Natural killer cell treated with Interleukin-12 subunit alpha and Interleukin-12 subunit beta and Interleukin-15 and Interleukin-18, amount 100 ng/mL, for 72 hours (primary cell): Measurements from ENCODE around the gene CANX. TPM values are rescaled to one million over a fixed set of nuclear protein-coding genes. Genes with fewer than 3 reads are reported as not detected.
"Not testable (repeated sequence)": the region's sequence is repeated elsewhere in the genome, so short reads cannot be mapped to it uniquely, and the experiment has no call there.

Experiments used
- ATAC-seq, 2 donors: fragments of 150-1000 bp; cut with Tn5 transposase in 1 of 2; sonication (Bioruptor Pico), chemical (Tn5 transposase) in 1 of 2; 2 replicates each; pipeline ENCODE4 v1.10.0; 2021
- DNase-seq: peaks from one replicate; pipeline ENCODE4 v3.0.0; 2022; ENCODE audit warnings: low spot score
- H3K27ac Mint-ChIP-seq, 2 donors: 1 replicate in 1 of 2; 2 replicates in 1 of 2; pipeline ENCODE4 v1.8.0; 2022; ENCODE audit warnings: mixed read lengths in 2 of 2, mild to moderate bottlenecking in 1 of 2, moderate library complexity in 1 of 2
- H3K27me3 Mint-ChIP-seq, 2 donors: 1 replicate in 1 of 2; 2 replicates in 1 of 2; pipeline ENCODE4 v1.8.0; 2022; ENCODE audit warnings: mixed read lengths in 2 of 2
- H3K36me3 Mint-ChIP-seq: one replicate; pipeline ENCODE4 v1.8.0; 2022; ENCODE audit warnings: mixed read lengths
- H3K4me1 Mint-ChIP-seq, 2 donors: 1 replicate in 1 of 2; 2 replicates in 1 of 2; pipeline ENCODE4 v1.8.0; 2022; ENCODE audit warnings: low read depth in 2 of 2, mixed read lengths in 2 of 2, mild to moderate bottlenecking in 1 of 2
- H3K4me3 Mint-ChIP-seq: one replicate; pipeline ENCODE4 v1.8.0; 2022; ENCODE audit warnings: mixed read lengths
- H3K9me3 Mint-ChIP-seq: 2 replicates; pipeline ENCODE4 v1.8.0; 2022; ENCODE audit warnings: mixed read lengths
- total RNA-seq, 2 donors: library from RNA; stranded (reverse); gene quantifications; one replicate each; pipeline ENCODE4 v1.2.3, GENCODE V29; 2022

The CANX gene
- total RNA-seq, result 100 to 1,000 TPM; 633 to 749 TPM

GRCh38 chr5:179698935-179699615, at the start of gene CANX:
Gene CANX, plus strand, starts transcription at chr5:179698967. Its CDS starts 6,715 bp downstream, at chr5:179705682.
- Mint-ChIP-seq H3K36me3 (peaks cover 26% of the 10 kb centered on the region), H3K4me1 (peaks cover 41 to 56% of the 10 kb centered on the region in 2 donors), H3K9me3 (no peaks in the 10 kb centered on the region), H3K27ac (peak within 1 kb of the TSS; percentile 98 to 99), H3K27me3 (no peaks in the 10 kb centered on the region), H3K4me3 (peak within 1 kb of the TSS; percentile 97)
- no peak for ATAC-seq
- DNase-seq, result no peak

GRCh38 chr5:179649166-179649703, 49.5 kb upstream of the CANX start:
- not testable (repeated sequence) for H3K27ac Mint-ChIP-seq, H3K9me3 Mint-ChIP-seq, DNase-seq, H3K27me3 Mint-ChIP-seq, H3K4me3 Mint-ChIP-seq, H3K36me3 Mint-ChIP-seq, H3K4me1 Mint-ChIP-seq, ATAC-seq

GRCh38 chr5:179650245-179650644, 48.5 kb upstream of the CANX start:
- ATAC-seq, result not testable (repeated sequence)

GRCh38 chr5:179653135-179653534, 45.6 kb upstream of the CANX start:
- H3K4me3 Mint-ChIP-seq, H3K27ac Mint-ChIP-seq, H3K9me3 Mint-ChIP-seq, H3K4me1 Mint-ChIP-seq, DNase-seq, ATAC-seq, H3K36me3 Mint-ChIP-seq, H3K27me3 Mint-ChIP-seq: not testable (repeated sequence)

More at GRCh38 chr5:179650245-179650644, 48.5 kb upstream of the CANX start:
- not testable (repeated sequence) for H3K36me3 Mint-ChIP-seq, H3K4me1 Mint-ChIP-seq, H3K27me3 Mint-ChIP-seq, H3K9me3 Mint-ChIP-seq, H3K4me3 Mint-ChIP-seq, DNase-seq, H3K27ac Mint-ChIP-seq

- not testable (repeated sequence) for H3K27ac Mint-ChIP-seq, H3K4me1 Mint-ChIP-seq, H3K36me3 Mint-ChIP-seq, DNase-seq, H3K9me3 Mint-ChIP-seq, H3K27me3 Mint-ChIP-seq, H3K4me3 Mint-ChIP-seq
- ATAC-seq, result peak; percentile 95
These were observed 41.2 kb upstream of the CANX start for GRCh38 chr5:179657302-179658178.

- ATAC-seq, result peak in 1 of 2 donors; percentile 78
- peak overlapping the region; percentile 67 for H3K4me3 Mint-ChIP-seq
- not testable (repeated sequence) for H3K36me3 Mint-ChIP-seq, H3K27me3 Mint-ChIP-seq, H3K27ac Mint-ChIP-seq, DNase-seq, H3K9me3 Mint-ChIP-seq, H3K4me1 Mint-ChIP-seq
These were observed 40.4 kb upstream of the CANX start for GRCh38 chr5:179658179-179658856.

GRCh38 chr5:179661647-179662046, 37.1 kb upstream of the CANX start:
- not testable (repeated sequence) for H3K4me1 Mint-ChIP-seq, H3K4me3 Mint-ChIP-seq, H3K27me3 Mint-ChIP-seq, ATAC-seq, H3K9me3 Mint-ChIP-seq, H3K27ac Mint-ChIP-seq, H3K36me3 Mint-ChIP-seq, DNase-seq

- DNase-seq, result no peak
- Mint-ChIP-seq H3K4me3 (no peak overlapping the region), H3K27ac (no peak overlapping the region), H3K27me3 (no peaks in the 10 kb centered on the region), H3K4me1 (no peaks in the 10 kb centered on the region), H3K36me3 (no peaks in the 10 kb centered on the region), H3K9me3 (no peaks in the 10 kb centered on the region)
- ATAC-seq, result peak; percentile 69 to 71
These were observed 30.4 kb upstream of the CANX start for GRCh38 chr5:179668391-179668790.

GRCh38 chr5:179678223-179679013, 20.3 kb upstream of the CANX start:
- ATAC-seq, result peak; percentile 95 to 96
- Mint-ChIP-seq H3K27me3 (no peaks in the 10 kb centered on the region), H3K4me3 (peak overlapping the region; percentile 98), H3K27ac (peak overlapping the region; percentile 90 to 98), H3K9me3 (no peaks in the 10 kb centered on the region), H3K36me3 (no peaks in the 10 kb centered on the region), H3K4me1 (peaks cover 19 to 20% of the 10 kb centered on the region in 2 donors)
- peak; percentile 97 for DNase-seq

- Mint-ChIP-seq H3K4me3 (peak overlapping the region; percentile 98), H3K36me3 (no peaks in the 10 kb centered on the region), H3K27me3 (no peaks in the 10 kb centered on the region), H3K9me3 (no peaks in the 10 kb centered on the region), H3K4me1 (peaks cover 19 to 20% of the 10 kb centered on the region in 2 donors), H3K27ac (peak overlapping the region; percentile 90 to 98)
- peak; percentile 86 for DNase-seq
- peak; percentile 71 to 72 for ATAC-seq
These were observed 19.6 kb upstream of the CANX start for GRCh38 chr5:179679014-179679674.

- Mint-ChIP-seq H3K36me3 (no peaks in the 10 kb centered on the region), H3K9me3 (no peaks in the 10 kb centered on the region), H3K27ac (peak overlapping the region; percentile 90 to 98), H3K27me3 (no peaks in the 10 kb centered on the region), H3K4me3 (peak overlapping the region; percentile 98), H3K4me1 (peaks cover 19 to 20% of the 10 kb centered on the region in 2 donors)
- DNase-seq, result no peak
- no peak for ATAC-seq
These were observed 18.6 kb upstream of the CANX start for GRCh38 chr5:179680014-179680779.

GRCh38 chr5:179680780-179681401, 17.9 kb upstream of the CANX start, which contains the start of gene CBY3:
Gene CBY3, minus strand, starts transcription at chr5:179681034. Its CDS starts 116 bp downstream, at chr5:179680918.
- Mint-ChIP-seq H3K4me3 (peak within 1 kb of the TSS; percentile 98), H3K27ac (peak within 1 kb of the TSS; percentile 90 to 98), H3K36me3 (no peaks in the 10 kb centered on the region), H3K9me3 (no peaks in the 10 kb centered on the region), H3K4me1 (peaks cover 19 to 20% of the 10 kb centered on the region in 2 donors), H3K27me3 (no peaks in the 10 kb centered on the region)
- no peak for DNase-seq
- ATAC-seq, result no peak
